Tibial nerve (tissue), 4 donors: Measurements from ENCODE around the gene ATP5IF1. TPM values are rescaled to one million over a fixed set of nuclear protein-coding genes. Genes with fewer than 3 reads are reported as not detected.
A peak's percentile ranks its signal among the peaks of the same experiment; 100 is the strongest.

Experiments used
- DNase-seq, 2 donors: peaks; one replicate each; pipeline ENCODE4 v3.0.0-alpha.2; 2019; ENCODE audit warnings: low spot score in 2 of 2
- H3K27ac ChIP-seq, 4 donors: fragments of 200-600 bp; sonication (generic) in 3 of 4; one replicate each; pipeline ENCODE4 v1.5.1; 2017 to 2019; ENCODE audit warnings: mild to moderate bottlenecking in 1 of 4
- H3K27me3 ChIP-seq, 2 donors: fragments of 200-600 bp; sonication (generic) in 1 of 2; one replicate each; pipeline versions ENCODE4 v1.5.1 to v1.6.0; 2017 to 2019
- H3K36me3 ChIP-seq, 3 donors: fragments of 200-600 bp; sonication (generic); one replicate each; pipeline ENCODE4 v1.5.1; 2018 to 2019
- H3K4me1 ChIP-seq, 4 donors: fragments of 200-600 bp; sonication (generic) in 3 of 4; one replicate each; pipeline ENCODE4 v1.5.1; 2017 to 2019
- H3K4me3 ChIP-seq, 4 donors: fragments of 200-600 bp; sonication (generic) in 3 of 4; one replicate each; pipeline ENCODE4 v1.5.1; 2017 to 2019; ENCODE audit warnings: mild to moderate bottlenecking in 1 of 4, moderate library complexity in 1 of 4
- H3K9me3 ChIP-seq, 4 donors: fragments of 200-600 bp; sonication (generic) in 3 of 4; one replicate each; pipeline ENCODE4 v1.5.1; 2017 to 2019
- CTCF ChIP-seq, 5 experiments: fragments of 200-600 bp in 3 of 5; fragments of 450-650 bp in 2 of 5; sonication (generic) in 3 of 5; IDR thresholded peaks; one replicate each; pipeline ENCODE4 v1.5.1; 2016 to 2019; ENCODE audit warnings: antibody characterized with exemption in 5 of 5, mild to moderate bottlenecking in 3 of 5, moderate library complexity in 2 of 5
- EP300 ChIP-seq, 2 donors: sonication (generic); formaldehyde crosslinking; IDR thresholded peaks; one replicate each; pipeline ENCODE4 v1.6.1; 2017; ENCODE audit warnings: antibody characterized with exemption in 2 of 2, mild to moderate bottlenecking in 1 of 2
- POLR2A ChIP-seq, 2 donors: fragments of 450-650 bp; IDR thresholded peaks; one replicate each; pipeline ENCODE4 v1.6.1; 2017; ENCODE audit warnings: antibody characterized with exemption in 2 of 2, mild to moderate bottlenecking in 2 of 2, moderate library complexity in 2 of 2
- WGBS, 2 donors: methylation state at CpG; one replicate each; pipeline ENCODE4 v1.1.5; 2018; 5-methylcytosine and 5-hydroxymethylcytosine counted together
- total RNA-seq, 4 donors: library from RNA; depleted of rRNA; stranded (reverse); fragments of >200 nt; gene quantifications; one replicate each; pipeline ENCODE4 v1.1.0, GENCODE V29; 2016

The ATP5IF1 gene
- 100 to 1,000 TPM in 3 of 4 donors, 10 to 100 TPM in 1; 96.3 to 207 (median 148) TPM for total RNA-seq

- Histone ChIP-seq H3K9me3 (no peaks in the 10 kb centered on the region), H3K4me3 (peak within 1 kb of the TSS; percentile 82 to 92 (median 88)), H3K4me1 (peaks cover 0 to 55% (median 24%) of the 10 kb centered on the region in 4 donors), H3K27ac (peak within 1 kb of the TSS; percentile 65 to 94 (median 90)), H3K36me3 (peaks cover 0 to 9% (median 0%) of the 10 kb centered on the region in 3 donors), H3K27me3 (no peaks in the 10 kb centered on the region)
- TF ChIP-seq CTCF (IDR thresholded peaks at IDR 0.05) (no peak), POLR2A (IDR thresholded peaks at IDR 0.05) (peak; percentile 71 to 96), EP300 (IDR thresholded peaks at IDR 0.05) (peak in 1 of 2 donors; percentile 99)
- DNase-seq: peak; percentile 96 to 97
- WGBS, 2 donors: 0% methylated on average over 41 to 60 of the region's 60 CpGs
Observed at GRCh38 chr1:28235755-28236655, at the start of gene ATP5IF1. TSS of gene ATP5IF1 (plus strand) at chr1:28236124. CDS start at chr1:28236184, 60 bp downstream.

- TF ChIP-seq EP300 (IDR thresholded peaks at IDR 0.05): no peak
- no peak for TF ChIP-seq CTCF (IDR thresholded peaks at IDR 0.05)
- TF ChIP-seq POLR2A (IDR thresholded peaks at IDR 0.05): no peak
- Histone ChIP-seq H3K27me3 (no peaks in the 10 kb centered on the region), H3K4me1 (no peaks in the 10 kb centered on the region), H3K36me3 (no peaks in the 10 kb centered on the region), H3K27ac (no peak overlapping the region), H3K9me3 (no peaks in the 10 kb centered on the region), H3K4me3 (no peak overlapping the region)
- 61 to 69% methylated on average over 3 of the region's 3 CpGs for WGBS, 2 donors
- no peak for DNase-seq
Observed at GRCh38 chr1:28190337-28190979, 45.5 kb upstream of the ATP5IF1 start.

- H3K27me3 ChIP-seq: no peaks in the 10 kb centered on the region
- H3K4me1 ChIP-seq: no peaks in the 10 kb centered on the region
- no peak overlapping the region for H3K4me3 ChIP-seq
- H3K36me3 ChIP-seq: no peaks in the 10 kb centered on the region
- 57 to 68% methylated on average over 12 of the region's 12 CpGs for WGBS, 2 donors
- DNase-seq: no peak
- H3K27ac ChIP-seq: no peak overlapping the region
- no peaks in the 10 kb centered on the region for H3K9me3 ChIP-seq
- TF ChIP-seq CTCF (IDR thresholded peaks at IDR 0.05) (no peak), POLR2A (IDR thresholded peaks at IDR 0.05) (no peak), EP300 (IDR thresholded peaks at IDR 0.05) (no peak)
Observed at GRCh38 chr1:28190996-28191645, 44.8 kb upstream of the ATP5IF1 start.

GRCh38 chr1:28193701-28194161 is 42.2 kb upstream of the ATP5IF1 start:
- H3K9me3 ChIP-seq: no peaks in the 10 kb centered on the region
- 70 to 78% methylated on average over 8 of the region's 8 CpGs for WGBS, 2 donors
- no peak for DNase-seq

More at GRCh38 chr1:28193701-28194161, 42.2 kb upstream of the ATP5IF1 start:
- Histone ChIP-seq H3K36me3 (peaks cover 0 to 19% (median 3%) of the 10 kb centered on the region in 3 donors), H3K4me1 (no peaks in the 10 kb centered on the region), H3K4me3 (no peak overlapping the region), H3K27ac (no peak overlapping the region), H3K27me3 (no peaks in the 10 kb centered on the region)
- TF ChIP-seq CTCF (IDR thresholded peaks at IDR 0.05) (no peak), EP300 (IDR thresholded peaks at IDR 0.05) (no peak), POLR2A (IDR thresholded peaks at IDR 0.05) (no peak)
